Activated T-cell treated with anti-CD3 and anti-CD28 coated beads for 48 hours (primary cell): ENCODE measurements around the gene PRC1.

Experiments used
- DNase-seq: peaks from one replicate; pipeline ENCODE4 v3.0.0-alpha.2; 2020; ENCODE audit warnings: low read depth

PRC1 gene

DNA sequence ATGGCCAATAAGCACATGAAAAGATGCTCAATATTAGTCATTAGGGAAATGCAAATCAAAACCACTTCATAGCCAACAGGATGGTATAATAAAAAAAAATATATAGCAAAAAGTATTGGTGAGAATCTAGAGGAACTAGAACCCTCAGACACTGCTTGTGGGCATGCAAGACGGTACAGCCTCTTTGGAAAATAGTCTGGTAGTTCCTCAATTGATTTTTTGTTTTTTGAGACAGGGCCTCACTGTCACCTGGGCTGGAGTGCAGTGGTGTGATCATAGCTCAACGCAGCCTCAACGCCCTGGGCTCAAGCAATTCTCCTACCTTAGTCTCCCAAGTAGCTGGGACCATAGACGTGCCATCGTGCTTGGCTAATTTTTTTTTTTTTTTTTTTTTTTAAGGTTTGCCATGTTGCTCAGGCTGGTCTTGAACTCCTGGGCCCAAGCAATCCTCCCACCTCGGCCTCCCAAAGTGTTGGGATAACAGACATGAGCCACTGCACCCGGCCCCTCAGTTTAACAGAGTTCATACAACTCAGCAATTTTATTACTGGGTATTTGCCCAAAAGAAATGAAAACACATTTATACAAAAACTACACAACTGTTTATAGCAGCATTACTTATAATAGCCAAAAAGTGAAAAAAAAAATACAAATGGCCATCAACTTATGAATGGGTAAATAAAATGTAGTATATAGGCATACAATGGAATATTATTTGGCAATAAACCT lies 5.1 kb downstream of the PRC1 start:
- DNase-seq = no peak

DNA sequence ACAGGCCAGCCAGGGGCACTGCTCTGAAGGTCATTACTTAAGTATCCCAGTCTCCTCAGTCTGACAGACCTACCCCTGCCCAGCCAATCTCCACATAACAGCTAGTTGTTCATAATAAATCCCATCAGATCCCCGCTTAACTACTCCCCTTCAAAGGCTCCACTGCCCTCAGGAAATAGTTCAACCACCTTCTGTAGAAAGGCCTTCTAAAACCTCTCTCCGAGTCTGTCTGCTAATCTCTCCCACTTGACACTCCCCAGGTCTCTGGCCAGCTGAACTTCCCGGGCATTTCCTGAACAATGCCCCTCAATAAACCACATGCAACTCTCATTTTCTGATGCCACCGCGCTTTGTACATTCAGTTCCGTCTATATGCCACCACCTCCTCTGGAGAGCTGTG lies 6.0 kb downstream of the PRC1 start:
- no peak for DNase-seq

DNA sequence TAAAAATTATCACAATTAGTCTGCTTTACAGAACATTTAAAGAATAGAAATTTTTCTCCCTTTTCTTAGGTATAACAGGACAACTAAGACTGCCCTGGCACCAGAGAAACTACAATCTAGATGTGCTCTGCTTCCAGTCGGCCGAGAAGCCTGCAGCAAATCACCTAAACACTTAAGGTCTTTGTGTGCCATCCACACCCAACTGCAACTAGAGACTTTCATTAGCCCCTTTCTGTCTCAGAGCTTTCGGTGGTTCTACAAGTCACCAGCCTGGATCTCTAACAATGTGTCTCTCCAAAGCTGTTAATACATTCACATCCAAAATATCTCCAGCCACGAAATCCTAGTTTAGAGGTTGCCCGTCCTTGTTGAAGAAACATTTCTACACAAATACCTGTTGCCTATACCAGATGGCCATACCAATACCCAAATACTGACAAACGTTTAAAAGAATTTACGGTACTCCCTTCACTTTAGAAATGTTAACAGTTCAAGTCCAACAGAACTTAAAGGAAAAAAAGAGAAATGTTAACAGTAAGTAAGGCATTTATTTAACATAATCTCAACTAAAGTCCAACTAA lies 6.7 kb downstream of the PRC1 start:
- DNase-seq = no peak

DNA sequence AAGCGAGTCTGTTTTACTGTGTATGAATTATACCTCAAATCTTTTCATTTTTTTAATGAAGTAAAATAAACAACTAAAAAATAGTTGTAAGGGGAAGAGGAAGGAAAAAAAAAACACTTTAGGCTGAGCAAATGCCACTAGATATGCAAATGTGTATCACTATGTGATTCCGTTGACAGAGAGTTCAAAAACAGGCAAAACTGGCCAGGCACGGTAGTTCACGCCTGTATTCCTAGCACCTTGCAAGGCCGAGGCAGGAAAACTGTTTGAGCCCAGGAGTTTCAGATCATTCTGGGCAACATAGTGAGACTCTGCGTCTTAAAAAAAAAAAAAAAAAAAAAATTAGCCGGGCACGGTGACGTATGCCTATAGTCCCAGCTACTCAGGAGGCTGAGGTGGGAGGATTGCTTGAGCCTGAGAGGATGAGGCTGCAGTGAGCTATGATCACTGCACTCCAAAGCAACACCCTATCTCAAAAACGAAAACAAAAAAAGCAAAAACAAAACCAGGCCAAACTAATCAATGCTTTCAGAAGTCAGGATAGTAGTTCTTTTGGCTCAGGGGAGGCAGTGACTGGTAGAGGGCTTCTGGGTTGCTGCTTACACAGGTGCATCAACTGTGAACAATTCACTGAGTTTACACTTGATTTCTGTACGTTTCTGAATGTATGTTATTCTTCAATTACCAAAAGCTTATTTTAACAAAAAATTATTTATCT lies 7.4 kb downstream of the PRC1 start:
- DNase-seq = no peak

DNA sequence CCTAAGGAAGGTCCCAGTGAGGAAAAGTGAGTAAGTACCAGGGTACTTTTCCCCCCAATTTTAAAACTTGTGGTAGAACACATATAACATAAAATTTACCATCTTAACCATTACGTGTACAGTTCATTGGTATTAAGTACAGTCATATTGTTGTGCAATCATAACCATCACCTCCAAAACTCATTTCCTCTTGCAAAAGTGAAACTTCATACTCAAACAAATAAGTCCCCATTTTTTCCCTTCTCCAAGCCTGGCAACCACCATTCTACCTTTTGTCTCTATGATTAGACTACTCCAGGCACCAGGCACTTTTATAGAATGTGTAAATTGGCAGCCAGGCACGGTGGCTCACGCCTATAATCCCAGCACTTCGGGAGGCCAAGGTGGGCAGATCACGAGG lies 12.2 kb downstream of the PRC1 start:
- DNase-seq = no peak

DNA sequence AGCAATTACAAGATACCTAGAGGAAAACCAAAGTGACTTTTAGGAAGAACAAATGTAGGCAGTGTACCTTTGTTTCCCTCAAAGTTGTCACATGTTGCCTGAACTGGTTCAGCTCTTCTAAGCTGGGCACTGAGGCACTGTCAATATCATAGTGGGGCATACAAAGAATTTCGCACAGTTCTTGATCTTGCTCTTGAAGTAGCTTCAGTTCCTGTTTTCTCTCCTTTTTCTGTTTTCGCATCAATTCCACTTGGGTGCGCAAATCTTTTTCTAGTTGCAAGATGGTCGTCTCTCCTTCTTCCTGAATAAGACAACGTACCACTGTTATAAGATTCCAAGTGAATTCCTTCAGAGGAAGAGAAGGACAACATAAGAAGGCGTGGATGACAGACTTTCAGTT lies 12.7 kb downstream of the PRC1 start:
- no peak for DNase-seq

DNA sequence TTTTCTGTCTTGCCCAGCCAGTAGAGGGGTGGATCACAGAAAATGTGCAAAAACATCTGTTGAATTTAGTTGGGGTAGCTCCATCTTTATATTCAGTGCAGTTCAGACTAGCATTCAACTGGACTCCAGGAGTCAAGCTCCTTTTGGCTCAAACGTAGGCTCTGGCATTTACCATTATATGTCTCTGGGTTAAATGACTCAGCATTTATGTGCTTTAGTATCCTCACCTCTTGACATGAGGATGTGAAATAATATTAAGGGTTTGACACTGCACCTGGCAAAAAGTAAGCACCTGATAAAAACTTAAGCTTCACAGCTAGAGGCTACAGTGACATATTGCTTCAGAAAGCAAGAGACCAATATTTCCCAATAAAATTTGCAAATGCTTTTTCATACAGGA lies 14.8 kb downstream of the PRC1 start:
- no peak for DNase-seq

DNA sequence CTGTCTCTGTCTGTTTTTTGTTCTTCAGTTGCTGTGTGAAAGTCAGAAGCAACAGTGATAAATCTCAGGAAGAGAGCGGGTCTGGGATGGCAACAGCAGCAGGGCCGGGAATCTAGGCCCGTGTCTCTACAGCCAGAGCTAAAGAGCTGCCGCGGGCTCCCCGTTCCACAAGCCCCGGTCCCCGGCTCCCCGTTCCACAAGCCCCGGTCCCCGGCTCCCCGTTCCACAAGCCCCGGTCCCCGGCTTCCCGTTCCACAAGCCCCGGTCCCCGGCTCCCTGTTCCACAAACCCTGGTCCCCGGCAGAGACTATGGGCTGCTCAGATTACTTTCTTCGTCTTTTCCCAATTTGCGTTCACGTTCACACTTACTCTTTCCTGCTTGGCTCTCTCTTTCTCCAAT lies 20.1 kb downstream of the PRC1 start:
- no peak for DNase-seq

DNA sequence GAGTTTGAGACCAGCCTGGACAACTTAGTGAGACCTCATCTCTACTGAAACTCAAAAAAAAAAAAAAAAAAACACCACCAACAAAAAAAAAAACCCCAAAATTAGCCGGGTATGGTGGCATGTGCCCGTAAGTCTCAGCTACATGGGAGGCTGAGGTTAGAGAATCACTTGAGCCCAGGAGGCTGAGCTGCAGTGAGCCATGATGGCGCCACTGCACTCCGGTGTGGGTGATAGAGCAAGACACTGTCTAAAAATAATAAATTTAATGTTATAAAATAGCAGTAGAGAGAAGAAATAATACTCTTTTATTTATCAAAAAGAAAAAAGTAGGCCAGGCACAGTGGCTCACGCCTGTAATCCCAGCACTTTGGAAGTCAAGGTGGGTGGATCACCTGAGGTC lies 22.2 kb downstream of the PRC1 start:
- DNase-seq = no peak

DNA sequence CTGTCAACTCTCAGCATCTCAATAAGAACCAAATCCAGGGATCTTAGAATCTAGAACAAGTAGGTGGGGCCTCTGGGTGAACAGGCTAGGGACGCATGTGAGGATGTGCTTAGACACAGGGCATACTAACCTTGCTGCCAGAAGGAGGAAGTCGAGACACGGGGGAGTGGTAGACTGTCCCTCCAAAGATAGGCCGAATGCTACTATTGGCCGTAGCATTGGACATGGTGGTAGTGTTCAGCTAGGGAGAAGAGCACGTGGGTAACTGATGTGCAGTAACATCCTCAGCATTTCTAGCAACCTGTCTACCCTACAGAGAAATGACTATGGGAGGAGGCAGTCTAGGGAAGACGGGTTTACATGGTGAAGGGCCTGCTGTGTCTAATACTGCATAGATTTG lies 24.1 kb downstream of the PRC1 start:
- no peak for DNase-seq

DNA sequence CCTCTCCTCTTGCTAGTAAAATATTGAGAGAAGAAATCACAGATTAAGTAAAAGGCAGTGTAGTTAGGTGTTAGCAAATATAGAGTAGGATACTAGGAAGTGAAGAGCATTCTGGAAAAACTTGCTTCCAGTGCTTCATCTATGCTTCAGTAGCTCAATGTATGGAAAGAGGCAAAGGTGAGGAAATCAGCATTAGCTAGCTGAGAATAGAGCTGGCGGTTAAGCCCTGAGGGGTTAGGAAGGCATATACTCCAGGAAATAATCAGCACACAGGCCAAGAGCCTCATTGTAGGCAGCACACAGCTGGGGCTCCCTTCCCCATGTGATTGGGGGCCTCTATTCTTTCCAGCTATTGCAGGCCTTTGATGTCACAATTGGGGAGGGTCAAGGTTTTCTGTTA lies 25.9 kb downstream of the PRC1 start:
- no peak for DNase-seq

DNA sequence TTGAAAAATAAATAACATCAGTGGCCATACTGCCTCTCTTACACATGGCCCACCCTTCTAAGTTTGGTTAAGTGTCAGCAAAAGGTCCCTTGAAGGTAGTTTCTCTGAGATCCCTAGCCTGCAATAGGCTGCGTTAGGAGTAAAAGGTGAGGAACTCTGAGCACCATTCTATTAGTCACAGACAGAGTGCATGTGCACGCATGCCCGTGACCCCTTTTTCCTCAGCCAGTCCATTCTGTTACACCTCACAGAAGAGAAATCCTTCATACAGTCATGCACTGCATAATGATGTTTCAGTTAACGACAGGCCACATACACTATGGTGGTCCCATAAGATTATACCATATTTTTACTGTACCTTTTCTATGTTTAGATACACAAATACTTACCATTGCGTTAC lies 27.1 kb downstream of the PRC1 start:
- DNase-seq = no peak

DNA sequence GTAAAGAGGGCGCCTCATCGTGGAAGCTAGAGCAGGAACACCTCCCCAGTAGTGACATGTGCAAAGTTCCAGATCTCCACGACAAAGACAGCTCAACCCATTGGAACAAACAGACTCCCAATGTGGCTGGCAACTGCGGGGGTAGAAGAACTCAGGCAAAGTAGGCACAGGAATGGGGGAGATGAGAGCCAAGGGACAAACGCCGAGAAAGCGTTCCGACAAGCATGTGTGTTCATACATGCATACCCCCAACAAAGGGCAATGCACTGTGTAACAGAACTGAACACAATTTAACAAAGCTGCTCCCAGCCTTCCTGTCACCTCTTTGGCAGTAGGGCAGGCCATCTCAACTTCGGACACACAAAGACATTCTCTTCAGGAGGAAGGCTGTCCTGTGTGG lies 28.1 kb downstream of the PRC1 start:
- no peak for DNase-seq

DNA sequence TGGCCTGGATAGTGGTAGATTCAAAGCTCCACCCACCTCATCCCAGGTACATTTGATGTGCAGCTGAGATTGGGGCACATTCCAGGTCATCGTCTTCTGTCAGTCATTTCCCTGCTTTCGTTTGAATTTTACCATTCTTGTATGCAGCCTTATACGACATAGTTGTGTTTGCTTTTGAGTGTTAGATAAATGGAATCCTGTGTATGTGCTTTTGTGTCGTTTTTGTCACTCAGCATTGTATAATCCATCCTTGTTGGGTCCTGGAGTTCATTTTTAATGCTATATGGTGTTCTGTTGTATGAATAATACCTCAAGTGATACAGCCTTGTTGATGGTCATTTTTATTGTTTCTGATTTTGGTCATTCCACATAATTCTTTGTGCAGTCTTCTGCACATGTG lies 32.3 kb downstream of the PRC1 start:
- no peak for DNase-seq

DNA sequence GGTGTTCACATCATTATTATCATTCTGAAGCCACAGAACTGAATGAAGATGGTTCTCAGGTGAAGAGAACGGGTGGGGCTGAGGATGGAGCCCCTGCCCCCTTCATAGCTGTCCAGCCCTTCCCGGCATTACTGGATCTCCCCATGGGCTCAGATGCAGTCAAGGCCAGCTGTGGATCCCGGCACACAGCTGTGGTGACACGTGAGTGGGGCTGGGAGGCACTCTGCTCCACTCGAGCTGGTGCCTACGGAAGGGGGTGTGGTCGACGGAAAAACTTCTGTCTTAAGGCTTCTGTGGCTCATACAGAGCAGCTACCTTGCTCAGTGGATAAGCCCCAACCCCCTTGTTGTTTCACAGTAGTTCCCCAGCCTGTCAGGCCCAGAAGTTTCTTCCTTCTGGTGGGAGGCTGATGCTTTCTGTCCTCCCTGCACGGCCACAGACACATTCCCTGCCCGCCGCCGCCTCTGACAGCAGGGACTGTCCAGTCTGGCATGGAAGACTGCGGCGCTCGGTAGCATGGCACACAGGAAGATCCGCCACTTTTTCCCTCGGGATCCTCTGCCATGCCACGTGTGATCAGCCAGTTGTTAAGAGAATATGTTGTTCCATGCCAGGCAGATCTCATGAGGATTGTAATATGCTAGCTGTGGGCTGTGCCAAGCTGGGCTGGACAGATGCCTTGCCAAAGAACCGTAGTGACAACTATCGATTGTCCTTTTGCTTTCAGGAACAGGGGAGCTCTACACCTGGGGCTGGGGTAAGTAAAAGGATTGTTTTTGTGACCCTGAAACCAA lies 33.8 kb downstream of the PRC1 start:
- no peak for DNase-seq

DNA sequence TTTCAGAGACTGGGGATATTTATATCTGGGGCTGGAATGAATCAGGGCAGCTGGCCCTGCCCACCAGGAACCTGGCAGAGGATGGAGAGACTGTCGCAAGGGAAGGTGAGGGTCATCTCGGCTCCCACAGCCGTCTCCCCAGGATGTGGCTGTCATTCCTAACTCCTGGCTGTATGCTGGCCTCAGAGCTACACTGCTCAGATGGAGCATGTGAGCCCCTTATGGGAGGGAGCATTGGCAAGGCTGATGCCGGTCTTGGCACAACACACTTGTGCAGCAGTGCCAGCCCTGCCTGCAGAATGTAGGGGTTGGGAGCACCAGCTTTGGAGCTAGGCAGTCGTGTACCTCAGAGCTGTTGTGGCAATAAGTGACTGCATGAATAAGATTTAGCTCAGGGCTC lies 34.4 kb downstream of the PRC1 start:
- DNase-seq = no peak

DNA sequence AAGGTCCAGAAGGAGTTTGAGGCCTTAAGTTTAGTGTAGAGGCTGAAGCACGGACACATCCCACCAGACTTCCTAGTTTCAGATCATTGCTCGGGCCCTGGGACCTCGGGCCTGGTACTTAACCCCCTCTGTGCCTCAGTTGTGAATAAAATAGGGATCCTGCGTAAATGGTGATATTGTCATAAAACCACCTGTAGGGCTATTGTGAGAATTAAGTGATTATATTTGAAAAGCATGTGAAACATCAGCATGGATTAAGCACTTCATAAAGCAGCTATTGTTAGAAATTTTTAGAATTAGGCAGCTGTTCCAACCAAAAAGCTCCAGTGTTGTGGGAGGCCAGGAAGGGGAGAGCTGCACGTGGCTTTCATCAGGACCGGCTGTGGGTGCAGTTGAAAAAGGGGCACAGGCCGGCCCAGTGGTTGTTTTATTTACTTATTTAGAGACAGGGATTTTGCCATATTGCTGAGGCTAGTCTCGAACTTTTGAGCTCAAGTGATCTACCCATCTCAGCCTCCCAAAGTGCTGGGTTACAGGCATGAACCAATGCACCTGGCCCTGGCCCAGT lies 35.2 kb downstream of the PRC1 start:
- DNase-seq = no peak

DNA sequence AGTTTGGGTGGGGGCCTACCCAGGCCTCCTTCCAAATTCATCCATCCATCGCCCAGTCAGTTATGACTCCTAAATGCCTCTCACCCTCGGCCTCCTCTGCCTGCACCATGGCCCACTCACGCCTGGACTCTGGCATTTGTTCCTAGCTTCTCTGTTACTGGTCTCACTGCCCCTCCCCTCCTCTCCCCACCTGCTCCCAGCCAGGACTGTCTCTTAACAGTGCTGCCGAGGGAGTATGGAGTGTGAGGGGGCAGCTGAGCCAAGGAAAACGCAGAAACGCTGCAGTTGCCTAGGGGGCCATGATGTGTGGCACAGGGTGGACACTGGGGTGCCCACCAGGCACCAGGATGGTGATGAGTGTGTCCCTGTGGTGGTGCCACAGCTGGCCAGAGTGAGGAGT lies 36.5 kb downstream of the PRC1 start:
- no peak for DNase-seq

DNA sequence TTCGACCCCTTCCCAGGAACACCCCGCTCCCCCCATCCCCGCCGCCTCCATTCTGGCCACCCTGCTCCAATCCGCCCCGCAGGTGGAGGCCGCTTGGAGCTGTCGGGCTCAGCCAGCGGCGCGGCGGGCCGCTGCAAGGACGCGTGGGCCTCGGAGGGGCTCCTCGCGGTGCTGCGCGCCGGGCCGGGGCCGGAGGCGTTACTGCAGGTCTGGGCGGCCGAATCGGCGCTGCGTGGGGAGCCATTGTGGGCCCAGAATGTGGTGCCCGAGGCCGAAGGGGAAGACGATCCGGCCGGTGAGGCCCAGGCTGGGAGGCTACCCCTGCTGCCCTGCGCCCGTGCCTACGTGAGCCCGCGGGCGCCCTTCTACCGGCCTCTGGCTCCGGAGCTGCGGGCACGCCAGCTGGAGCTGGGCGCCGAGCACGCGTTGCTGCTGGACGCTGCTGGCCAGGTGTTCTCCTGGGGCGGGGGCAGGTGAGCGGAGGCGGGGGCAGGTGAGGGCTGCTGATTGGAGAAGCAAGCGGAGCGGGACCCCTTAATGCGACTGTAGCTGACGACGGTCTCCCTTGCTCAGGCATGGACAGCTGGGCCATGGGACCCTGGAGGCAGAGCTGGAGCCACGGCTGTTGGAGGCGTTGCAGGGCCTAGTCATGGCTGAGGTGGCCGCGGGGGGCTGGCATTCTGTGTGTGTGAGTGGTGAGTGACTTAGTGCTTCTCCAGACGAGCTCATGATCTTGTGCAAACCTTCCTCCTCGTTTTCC lies 37.1 kb downstream of the PRC1 start:
- DNase-seq = no peak

DNA sequence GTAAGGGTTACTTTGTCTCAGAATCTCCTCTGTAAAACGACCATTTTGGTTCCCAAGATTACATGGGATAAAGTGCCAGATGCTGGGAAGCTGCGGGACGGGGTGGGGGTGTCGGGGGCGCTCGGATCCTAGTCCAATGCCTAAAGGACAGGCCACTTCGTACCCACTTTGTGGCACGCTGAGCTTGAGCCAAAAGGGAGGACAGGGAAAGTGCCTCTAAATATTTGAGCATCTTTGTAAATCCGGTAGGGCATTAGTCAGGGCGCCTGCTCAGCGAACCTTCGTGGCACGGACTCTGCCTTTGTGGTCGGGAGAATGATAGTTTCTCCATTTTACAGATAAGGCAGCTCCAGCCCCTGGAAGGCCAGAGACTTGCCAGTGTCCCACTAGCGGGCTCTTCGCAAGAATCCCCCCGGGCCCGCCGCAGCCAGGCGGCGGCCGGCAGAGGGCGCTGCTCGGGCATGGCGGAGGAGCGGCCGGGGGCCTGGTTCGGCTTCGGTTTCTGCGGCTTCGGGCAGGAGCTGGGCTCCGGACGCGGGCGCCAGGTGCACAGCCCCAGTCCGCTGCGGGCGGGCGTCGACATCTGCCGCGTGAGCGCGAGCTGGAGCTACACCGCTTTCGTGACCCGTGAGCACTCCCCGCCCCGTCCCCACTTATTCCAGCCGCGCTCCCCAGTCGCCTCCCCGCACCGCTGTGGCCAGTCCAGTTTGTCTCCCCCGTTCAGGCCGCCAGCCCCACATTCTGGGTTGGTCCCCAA lies 37.9 kb downstream of the PRC1 start:
- DNase-seq = peak; percentile 69
